ENCODE data around the gene PDE4B. TPM values are rescaled to one million over a fixed set of nuclear protein-coding genes. Genes with fewer than 3 reads are reported as not detected.

PDE4B gene
- total RNA-seq, 4 donors from 2014 or later = 3.7 to 16.6 (median 5.1) TPM

DNA sequence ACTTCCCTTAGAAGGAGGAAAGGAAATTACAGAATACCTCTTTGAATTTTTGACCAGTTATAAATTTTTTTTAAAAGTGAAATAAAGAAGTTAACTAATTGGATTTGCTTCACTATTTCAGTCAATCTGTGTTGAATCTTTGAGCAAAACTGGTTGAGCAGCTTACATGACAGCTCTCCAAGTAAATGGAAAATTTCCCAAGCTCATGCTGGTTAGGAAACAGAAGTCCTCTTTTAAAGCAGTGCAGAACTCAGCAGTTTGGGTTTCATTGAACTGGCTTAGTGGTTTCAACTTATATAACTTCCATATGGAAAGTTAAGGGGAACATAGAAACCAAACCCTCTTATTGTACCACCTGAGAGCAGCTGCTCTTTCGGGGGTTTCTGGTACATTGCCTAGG, 250.5 kb downstream of the PDE4B start:
- intact Hi-C loops (cut with DNase I) = no loop called here
- TF ChIP-seq POLR2AphosphoS5 (IDR thresholded peaks at IDR 0.05) = no peak
- TF ChIP-seq, protein P1, sequence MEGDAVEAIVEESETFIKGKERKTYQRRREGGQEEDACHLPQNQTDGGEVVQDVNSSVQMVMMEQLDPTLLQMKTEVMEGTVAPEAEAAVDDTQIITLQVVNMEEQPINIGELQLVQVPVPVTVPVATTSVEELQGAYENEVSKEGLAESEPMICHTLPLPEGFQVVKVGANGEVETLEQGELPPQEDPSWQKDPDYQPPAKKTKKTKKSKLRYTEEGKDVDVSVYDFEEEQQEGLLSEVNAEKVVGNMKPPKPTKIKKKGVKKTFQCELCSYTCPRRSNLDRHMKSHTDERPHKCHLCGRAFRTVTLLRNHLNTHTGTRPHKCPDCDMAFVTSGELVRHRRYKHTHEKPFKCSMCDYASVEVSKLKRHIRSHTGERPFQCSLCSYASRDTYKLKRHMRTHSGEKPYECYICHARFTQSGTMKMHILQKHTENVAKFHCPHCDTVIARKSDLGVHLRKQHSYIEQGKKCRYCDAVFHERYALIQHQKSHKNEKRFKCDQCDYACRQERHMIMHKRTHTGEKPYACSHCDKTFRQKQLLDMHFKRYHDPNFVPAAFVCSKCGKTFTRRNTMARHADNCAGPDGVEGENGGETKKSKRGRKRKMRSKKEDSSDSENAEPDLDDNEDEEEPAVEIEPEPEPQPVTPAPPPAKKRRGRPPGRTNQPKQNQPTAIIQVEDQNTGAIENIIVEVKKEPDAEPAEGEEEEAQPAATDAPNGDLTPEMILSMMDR (IDR thresholded peaks at IDR 0.05) = no peak
- no peak for TF ChIP-seq EP300 (IDR thresholded peaks at IDR 0.05)
- no peak for TF ChIP-seq POLR2A (IDR thresholded peaks at IDR 0.05; ENCODE audit: low read depth)
- no peaks in the 10 kb centered on the region for H3K9me3 ChIP-seq
- no peaks in the 10 kb centered on the region for H3K4me1 ChIP-seq
- no peak for DNase-seq (ENCODE audit: extremely low spot score)
- H3K36me3 ChIP-seq = no peaks in the 10 kb centered on the region
- 81% methylated on average over 1 of the region's 1 CpG for WGBS
- no peaks in the 10 kb centered on the region for H3K27me3 ChIP-seq
- no peak overlapping the region for H3K4me3 ChIP-seq
- no peak overlapping the region for H3K27ac ChIP-seq (replicated peaks in 1 of 4)

GRCh38 chr1:66044912-66045311, 252.2 kb downstream of the PDE4B start:
- no peak for DNase-seq (ENCODE audit: extremely low spot score)
- no peaks in the 10 kb centered on the region for H3K9me3 ChIP-seq
- H3K27ac ChIP-seq (replicated peaks in 1 of 4) = no peak overlapping the region
- WGBS = 58% methylated on average over 1 of the region's 1 CpG
- H3K4me1 ChIP-seq = no peaks in the 10 kb centered on the region
- no peak overlapping the region for H3K4me3 ChIP-seq
- H3K27me3 ChIP-seq = no peaks in the 10 kb centered on the region
- intact Hi-C loops (cut with DNase I) = no loop called here
- H3K36me3 ChIP-seq = no peaks in the 10 kb centered on the region
- TF ChIP-seq POLR2A (IDR thresholded peaks at IDR 0.05; ENCODE audit: low read depth) (no peak), POLR2AphosphoS5 (IDR thresholded peaks at IDR 0.05) (no peak), EP300 (IDR thresholded peaks at IDR 0.05) (no peak)
- TF ChIP-seq, protein P1 (IDR thresholded peaks at IDR 0.05) = no peak

- no peaks in the 10 kb centered on the region for H3K27me3 ChIP-seq
- H3K4me3 ChIP-seq = no peak overlapping the region
- no peak for DNase-seq (ENCODE audit: extremely low spot score)
- intact Hi-C loops (cut with DNase I) = no loop called here
- H3K36me3 ChIP-seq = no peaks in the 10 kb centered on the region
- WGBS = 69% methylated on average over 4 of the region's 4 CpGs
- no peaks in the 10 kb centered on the region for H3K9me3 ChIP-seq
- TF ChIP-seq, protein P1 (IDR thresholded peaks at IDR 0.05) = no peak
- TF ChIP-seq POLR2A (IDR thresholded peaks at IDR 0.05; ENCODE audit: low read depth) (no peak), POLR2AphosphoS5 (IDR thresholded peaks at IDR 0.05) (no peak), EP300 (IDR thresholded peaks at IDR 0.05) (no peak)
- H3K27ac ChIP-seq (replicated peaks in 1 of 4) = no peak overlapping the region
- no peaks in the 10 kb centered on the region for H3K4me1 ChIP-seq
Observed at GRCh38 chr1:66046415-66046814, 253.7 kb downstream of the PDE4B start.

DNA sequence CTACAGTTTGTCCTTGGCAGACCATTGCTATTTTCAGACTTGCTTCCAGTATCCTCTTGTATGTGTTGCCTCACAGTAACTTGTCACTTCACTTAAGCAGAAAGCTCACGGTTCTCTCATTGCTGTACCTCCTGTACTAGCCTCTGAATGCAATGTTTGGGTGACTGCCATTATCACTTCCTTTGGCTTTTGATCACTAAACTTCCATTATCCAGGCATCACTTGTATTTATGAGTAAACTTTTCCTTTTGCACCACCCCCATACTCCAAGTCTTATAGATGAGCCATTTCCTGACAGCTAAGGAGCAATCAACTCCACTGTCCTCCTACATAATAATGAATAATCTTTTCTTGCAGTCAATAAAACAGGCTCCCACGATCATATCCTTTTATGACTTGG, 255.3 kb downstream of the PDE4B start:
- no peaks in the 10 kb centered on the region for H3K9me3 ChIP-seq
- TF ChIP-seq POLR2A (IDR thresholded peaks at IDR 0.05; ENCODE audit: low read depth) = no peak
- H3K36me3 ChIP-seq = no peaks in the 10 kb centered on the region
- H3K27ac ChIP-seq (replicated peaks in 1 of 4) = no peak overlapping the region
- no peak for DNase-seq (ENCODE audit: extremely low spot score)
- H3K27me3 ChIP-seq = no peaks in the 10 kb centered on the region
- H3K4me3 ChIP-seq = no peak overlapping the region
- intact Hi-C loops (cut with DNase I) = no loop called here
- WGBS = 68% methylated on average over 2 of the region's 2 CpGs
- H3K4me1 ChIP-seq = no peaks in the 10 kb centered on the region

GRCh38 chr1:66050123-66050522, 257.4 kb downstream of the PDE4B start:
- intact Hi-C loops (cut with DNase I) = no loop called here
- Histone ChIP-seq H3K27me3 (no peaks in the 10 kb centered on the region), H3K4me1 (no peaks in the 10 kb centered on the region), H3K9me3 (no peaks in the 10 kb centered on the region), H3K27ac (replicated peaks in 1 of 4) (no peak overlapping the region), H3K4me3 (no peak overlapping the region), H3K36me3 (no peaks in the 10 kb centered on the region)
- no peak for TF ChIP-seq POLR2A (IDR thresholded peaks at IDR 0.05; ENCODE audit: low read depth)
- TF ChIP-seq, protein P1 (IDR thresholded peaks at IDR 0.05) = no peak
- no peak for TF ChIP-seq POLR2AphosphoS5 (IDR thresholded peaks at IDR 0.05)
- TF ChIP-seq EP300 (IDR thresholded peaks at IDR 0.05) = no peak
- no peak for DNase-seq (ENCODE audit: extremely low spot score)
- 84% methylated on average over 1 of the region's 1 CpG for WGBS

Measured in esophagus muscularis mucosa (tissue), 4 donors.